ENCODE data around the gene PIP5K1C. TPM values are rescaled to one million over a fixed set of nuclear protein-coding genes. Genes with fewer than 3 reads are reported as not detected.

PIP5K1C gene
- polyA plus RNA-seq, 1 donor (not counting 4 experiments of a cell fraction or from before 2014, with no cell fraction given), result 3.6 TPM

DNA sequence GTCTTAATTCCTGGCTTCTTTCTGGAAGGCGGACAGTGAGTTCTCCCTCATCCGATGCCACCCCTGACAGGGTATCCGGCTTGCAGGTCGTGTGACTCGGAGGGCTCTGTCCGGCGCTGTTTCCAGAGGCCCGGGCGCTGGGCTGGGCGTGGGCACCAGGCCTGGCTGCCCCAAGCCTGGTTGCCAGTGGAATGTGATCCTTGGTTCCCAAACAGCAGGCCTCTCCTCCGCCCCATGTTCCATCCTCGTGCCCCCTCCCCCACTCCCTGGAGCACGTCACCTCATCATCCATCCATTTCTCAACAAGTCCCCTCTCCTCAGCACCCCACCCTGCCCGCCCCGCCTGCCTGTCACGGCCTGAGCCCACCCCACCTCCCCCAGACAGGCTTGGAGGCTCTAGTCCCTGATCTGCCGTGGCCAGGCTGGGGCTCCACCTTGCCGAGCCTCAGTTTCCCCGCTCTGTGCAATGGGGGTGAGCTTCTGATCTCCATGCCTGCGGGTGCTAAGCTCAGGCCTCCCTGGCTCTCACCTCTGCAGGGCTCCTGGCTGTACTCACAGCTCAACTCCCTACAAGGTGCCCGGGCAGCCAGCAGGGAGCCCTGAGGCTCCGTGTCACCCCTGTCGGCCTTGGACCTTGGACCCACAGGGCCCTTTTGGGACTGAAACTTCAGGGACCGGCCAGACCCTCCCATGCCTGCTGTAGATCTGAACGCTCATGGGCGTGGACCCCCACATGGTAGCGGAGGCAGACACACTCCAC lies 95.9 kb downstream of the PIP5K1C start:
- no peaks in the 10 kb centered on the region for H4K20me1 ChIP-seq (ENCODE audit: control insufficient read depth, extremely low read depth, insufficient read depth, low read length)
- dilution Hi-C loops (cut with MboI; ENCODE audit: extremely low pct_ligation_motif_present, low sequenced_read_pairs), result no loop called here
- DNase-seq (ENCODE audit: low read depth, low spot score), result no peak
- H3K36me3 ChIP-seq (ENCODE audit: control insufficient read depth in 2 of 2, extremely low read depth in 1 of 2, insufficient read depth in 2 of 2, low read length in 2 of 2), result no peaks in the 10 kb centered on the region
- no peaks in the 10 kb centered on the region for H3K9me1 ChIP-seq (ENCODE audit: control insufficient read depth, extremely low read depth, insufficient read depth, low read length)
- FAIRE-seq, result no peak
- H3K4me3 ChIP-seq (ENCODE audit: control insufficient read depth in 2 of 3, extremely low read depth in 1 of 3, insufficient read depth in 2 of 3, low read depth in 1 of 3, low read length in 3 of 3), result no peak overlapping the region
- no peaks in the 10 kb centered on the region for H3K9me3 ChIP-seq (ENCODE audit: control insufficient read depth, low read depth, low read length)
- no peak for TF ChIP-seq EZH2 (IDR thresholded peaks at IDR 0.05; ENCODE audit: low read length)
- TF ChIP-seq, protein P1, sequence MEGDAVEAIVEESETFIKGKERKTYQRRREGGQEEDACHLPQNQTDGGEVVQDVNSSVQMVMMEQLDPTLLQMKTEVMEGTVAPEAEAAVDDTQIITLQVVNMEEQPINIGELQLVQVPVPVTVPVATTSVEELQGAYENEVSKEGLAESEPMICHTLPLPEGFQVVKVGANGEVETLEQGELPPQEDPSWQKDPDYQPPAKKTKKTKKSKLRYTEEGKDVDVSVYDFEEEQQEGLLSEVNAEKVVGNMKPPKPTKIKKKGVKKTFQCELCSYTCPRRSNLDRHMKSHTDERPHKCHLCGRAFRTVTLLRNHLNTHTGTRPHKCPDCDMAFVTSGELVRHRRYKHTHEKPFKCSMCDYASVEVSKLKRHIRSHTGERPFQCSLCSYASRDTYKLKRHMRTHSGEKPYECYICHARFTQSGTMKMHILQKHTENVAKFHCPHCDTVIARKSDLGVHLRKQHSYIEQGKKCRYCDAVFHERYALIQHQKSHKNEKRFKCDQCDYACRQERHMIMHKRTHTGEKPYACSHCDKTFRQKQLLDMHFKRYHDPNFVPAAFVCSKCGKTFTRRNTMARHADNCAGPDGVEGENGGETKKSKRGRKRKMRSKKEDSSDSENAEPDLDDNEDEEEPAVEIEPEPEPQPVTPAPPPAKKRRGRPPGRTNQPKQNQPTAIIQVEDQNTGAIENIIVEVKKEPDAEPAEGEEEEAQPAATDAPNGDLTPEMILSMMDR (optimal IDR thresholded peaks at IDR 0.05 in 1 of 3, IDR thresholded peaks at IDR 0.05 in 1 of 3, conservative IDR thresholded peaks at IDR 0.05 in 1 of 3; ENCODE audit: extremely low read depth in 1 of 3, insufficient read depth in 2 of 3, low read length in 3 of 3), result no peak
- H2AFZ ChIP-seq (ENCODE audit: control insufficient read depth, low read length), result no peak overlapping the region
- no peaks in the 10 kb centered on the region for H3K79me2 ChIP-seq (ENCODE audit: control insufficient read depth, insufficient read depth, low read length)
- H3K27me3 ChIP-seq (ENCODE audit: control insufficient read depth, extremely low read depth, insufficient read depth, low read length), result peaks cover 16% of the 10 kb centered on the region
- no peak overlapping the region for H3K27ac ChIP-seq (ENCODE audit: control insufficient read depth, insufficient read depth, low read length)
- H3K9ac ChIP-seq (ENCODE audit: control insufficient read depth, extremely low read depth, insufficient read depth, low read length), result no peak overlapping the region
- no peaks in the 10 kb centered on the region for H3K4me1 ChIP-seq (ENCODE audit: control insufficient read depth, extremely low read depth, insufficient read depth, low read length)
- no peak overlapping the region for H3K4me2 ChIP-seq (ENCODE audit: control insufficient read depth, extremely low read depth, insufficient read depth, low read depth, low read length)

DNA sequence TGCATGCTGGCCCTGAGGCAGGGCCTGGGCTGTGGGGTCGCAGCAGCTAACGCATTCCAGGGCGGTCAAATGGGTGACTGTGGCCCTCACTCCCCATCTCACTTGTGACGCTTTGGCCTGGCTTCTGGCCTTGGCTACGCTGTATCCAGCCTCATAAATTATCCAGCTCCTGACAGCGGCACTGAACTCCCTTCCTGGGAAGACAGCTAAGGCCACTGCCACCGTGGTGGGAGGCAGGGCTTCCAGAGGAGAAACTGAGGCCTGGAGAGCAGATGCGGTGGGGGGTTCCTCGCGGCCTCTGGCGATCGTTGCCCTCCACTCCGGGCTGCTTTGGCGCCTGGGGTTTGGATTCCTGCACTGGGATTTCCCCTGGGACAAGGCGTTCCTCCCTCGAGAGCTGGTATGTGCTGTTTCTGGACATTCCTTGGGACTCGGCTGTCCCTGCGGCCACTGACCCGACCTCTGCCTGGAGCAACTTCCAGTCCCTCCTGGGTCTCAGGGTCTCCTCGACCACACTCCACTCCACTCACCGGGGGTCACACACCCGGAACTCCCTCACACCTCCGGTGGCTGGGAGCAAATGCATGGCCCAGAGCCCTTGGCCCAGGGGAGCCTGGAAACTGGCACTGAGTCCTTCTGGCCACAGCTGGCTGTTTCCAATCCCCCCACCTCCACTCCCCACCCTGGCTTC lies 97.0 kb downstream of the PIP5K1C start:
- FAIRE-seq, result no peak
- Histone ChIP-seq H3K4me1 (ENCODE audit: control insufficient read depth, extremely low read depth, insufficient read depth, low read length) (no peaks in the 10 kb centered on the region), H3K27me3 (ENCODE audit: control insufficient read depth, extremely low read depth, insufficient read depth, low read length) (peaks cover 16% of the 10 kb centered on the region), H3K27ac (ENCODE audit: control insufficient read depth, insufficient read depth, low read length) (no peak overlapping the region), H3K9me3 (ENCODE audit: control insufficient read depth, low read depth, low read length) (no peaks in the 10 kb centered on the region), H2AFZ (ENCODE audit: control insufficient read depth, low read length) (no peak overlapping the region), H3K79me2 (ENCODE audit: control insufficient read depth, insufficient read depth, low read length) (no peaks in the 10 kb centered on the region), H3K4me3 (ENCODE audit: control insufficient read depth in 2 of 3, extremely low read depth in 1 of 3, insufficient read depth in 2 of 3, low read depth in 1 of 3, low read length in 3 of 3) (no peak overlapping the region), H3K9me1 (ENCODE audit: control insufficient read depth, extremely low read depth, insufficient read depth, low read length) (no peaks in the 10 kb centered on the region), H3K4me2 (ENCODE audit: control insufficient read depth, extremely low read depth, insufficient read depth, low read depth, low read length) (no peak overlapping the region), H3K36me3 (ENCODE audit: control insufficient read depth in 2 of 2, extremely low read depth in 1 of 2, insufficient read depth in 2 of 2, low read length in 2 of 2) (no peaks in the 10 kb centered on the region), H3K9ac (ENCODE audit: control insufficient read depth, extremely low read depth, insufficient read depth, low read length) (no peak overlapping the region), H4K20me1 (ENCODE audit: control insufficient read depth, extremely low read depth, insufficient read depth, low read length) (no peaks in the 10 kb centered on the region)
- TF ChIP-seq, protein P1 (optimal IDR thresholded peaks at IDR 0.05 in 1 of 3, IDR thresholded peaks at IDR 0.05 in 1 of 3, conservative IDR thresholded peaks at IDR 0.05 in 1 of 3; ENCODE audit: extremely low read depth in 1 of 3, insufficient read depth in 2 of 3, low read length in 3 of 3), result no peak
- no peak for TF ChIP-seq EZH2 (IDR thresholded peaks at IDR 0.05; ENCODE audit: low read length)
- no peak for DNase-seq (ENCODE audit: low read depth, low spot score)
- dilution Hi-C loops (cut with MboI; ENCODE audit: extremely low pct_ligation_motif_present, low sequenced_read_pairs), result no loop called here

Measured in keratinocyte (primary cell).